NCI-H510A (cell line): ENCODE results near the gene AKAP6.
A peak's percentile ranks its signal among the peaks of the same experiment; 100 is the strongest.

Experiments used
- DNase-seq: peaks from one replicate; lab custom pipeline; 2025; lab: John Stamatoyannopoulos, UW

AKAP6 gene

DNA sequence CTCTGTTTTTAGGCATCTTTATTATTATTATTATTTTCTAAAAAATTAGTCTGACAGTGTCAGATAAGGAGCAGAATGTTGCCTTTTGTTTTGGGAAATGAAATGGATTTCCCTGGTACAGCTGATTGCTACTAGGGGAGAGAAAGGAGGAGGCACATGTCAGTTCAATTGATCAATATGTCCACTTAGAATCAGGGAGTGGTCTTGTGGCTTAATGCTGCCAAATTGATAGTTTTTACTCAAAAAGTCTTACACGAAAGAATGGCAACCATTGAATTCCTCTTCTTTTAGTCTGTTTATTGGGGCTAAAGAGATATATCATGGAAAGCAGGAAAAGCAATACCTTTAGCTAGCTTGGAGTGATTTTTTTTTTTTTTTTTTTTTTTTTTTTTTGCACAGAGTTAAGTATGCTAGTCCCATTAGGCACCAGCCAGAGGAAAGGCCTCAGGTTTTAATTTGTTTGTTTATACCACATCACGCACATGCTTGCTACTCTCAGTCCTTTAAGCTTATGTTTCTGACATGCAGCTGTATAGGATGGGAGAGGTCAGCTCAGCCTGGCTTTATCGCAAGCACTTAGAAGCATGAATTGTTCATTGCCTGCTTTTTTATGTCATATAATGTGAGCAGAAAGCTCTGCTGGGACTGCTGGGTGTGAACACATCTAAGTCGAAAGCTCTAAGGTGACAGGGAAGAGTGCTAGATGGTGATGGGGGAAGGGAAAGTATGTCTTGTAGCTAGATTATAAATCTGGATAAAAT is 1.4 kb downstream of the AKAP6 start:
- DNase-seq = no peak

- no peak for DNase-seq
Measured at GRCh38 chr14:32331206-32331605, 2.1 kb downstream of the AKAP6 start.

DNA sequence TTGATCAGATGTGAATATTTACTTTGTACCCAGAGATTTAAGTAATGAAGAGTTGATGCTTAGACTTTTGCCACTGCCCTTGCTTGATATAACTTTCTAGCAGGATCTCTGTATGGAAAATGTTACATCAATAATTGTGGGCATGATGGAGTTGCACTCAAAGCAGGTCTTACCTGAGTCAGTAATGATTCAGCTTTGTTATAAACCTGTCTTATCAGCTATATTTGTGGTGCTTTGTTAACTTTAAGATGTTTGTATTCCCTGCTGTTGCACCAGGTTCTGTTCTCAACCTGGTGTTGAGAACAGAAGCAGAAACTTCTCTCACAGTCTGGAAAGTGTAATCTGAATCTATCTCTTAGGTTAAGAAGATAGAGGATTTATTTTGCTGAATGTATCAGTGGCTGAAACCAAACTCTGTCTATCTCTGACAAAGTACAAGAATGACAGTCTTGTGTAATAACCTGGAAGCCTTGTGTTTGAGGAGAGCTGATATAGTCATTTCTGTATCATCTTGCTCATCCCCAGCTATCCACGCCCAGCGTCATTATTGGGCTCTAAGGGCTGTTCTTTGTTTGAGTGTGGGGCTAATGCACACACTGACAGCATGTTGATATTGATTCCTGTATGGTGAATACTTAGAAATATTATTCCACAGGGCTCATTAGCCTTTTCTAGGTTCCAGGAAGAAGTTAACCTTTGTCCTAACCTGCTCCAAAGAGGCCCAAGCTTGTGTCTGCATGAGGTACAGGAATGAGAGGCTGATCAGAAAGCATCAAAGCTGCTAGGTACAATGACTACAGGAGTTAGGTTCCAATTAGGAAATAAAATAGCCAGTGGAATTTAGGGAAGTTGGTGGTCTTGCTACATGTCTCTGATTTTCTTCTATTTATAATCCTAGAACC is 3.6 kb downstream of the AKAP6 start:
- no peak for DNase-seq

DNA sequence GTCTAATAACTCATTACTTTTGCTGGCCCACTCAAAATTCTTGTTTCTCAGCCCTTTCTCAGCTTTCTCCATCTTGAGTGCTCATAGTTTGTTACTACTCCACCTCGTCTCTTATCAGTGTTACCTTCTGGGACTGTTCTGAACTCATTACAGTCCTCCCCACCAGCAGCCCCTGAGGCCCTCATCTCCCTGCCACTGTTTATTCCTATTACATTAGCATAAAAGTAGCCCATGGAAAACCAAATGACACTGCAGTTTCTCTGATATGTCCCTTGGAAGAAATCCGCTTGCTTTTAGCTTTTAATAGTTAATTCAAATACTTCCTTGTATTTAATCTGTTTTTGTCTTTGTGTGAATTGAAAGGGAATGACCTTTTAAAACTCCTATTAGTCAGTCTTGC is 7.6 kb downstream of the AKAP6 start:
- DNase-seq = no peak

- DNase-seq = no peak
Measured at GRCh38 chr14:32337759-32338158, 8.7 kb downstream of the AKAP6 start.

GRCh38 chr14:32339188-32339587 is 10.1 kb downstream of the AKAP6 start:
- DNase-seq = no peak

DNA sequence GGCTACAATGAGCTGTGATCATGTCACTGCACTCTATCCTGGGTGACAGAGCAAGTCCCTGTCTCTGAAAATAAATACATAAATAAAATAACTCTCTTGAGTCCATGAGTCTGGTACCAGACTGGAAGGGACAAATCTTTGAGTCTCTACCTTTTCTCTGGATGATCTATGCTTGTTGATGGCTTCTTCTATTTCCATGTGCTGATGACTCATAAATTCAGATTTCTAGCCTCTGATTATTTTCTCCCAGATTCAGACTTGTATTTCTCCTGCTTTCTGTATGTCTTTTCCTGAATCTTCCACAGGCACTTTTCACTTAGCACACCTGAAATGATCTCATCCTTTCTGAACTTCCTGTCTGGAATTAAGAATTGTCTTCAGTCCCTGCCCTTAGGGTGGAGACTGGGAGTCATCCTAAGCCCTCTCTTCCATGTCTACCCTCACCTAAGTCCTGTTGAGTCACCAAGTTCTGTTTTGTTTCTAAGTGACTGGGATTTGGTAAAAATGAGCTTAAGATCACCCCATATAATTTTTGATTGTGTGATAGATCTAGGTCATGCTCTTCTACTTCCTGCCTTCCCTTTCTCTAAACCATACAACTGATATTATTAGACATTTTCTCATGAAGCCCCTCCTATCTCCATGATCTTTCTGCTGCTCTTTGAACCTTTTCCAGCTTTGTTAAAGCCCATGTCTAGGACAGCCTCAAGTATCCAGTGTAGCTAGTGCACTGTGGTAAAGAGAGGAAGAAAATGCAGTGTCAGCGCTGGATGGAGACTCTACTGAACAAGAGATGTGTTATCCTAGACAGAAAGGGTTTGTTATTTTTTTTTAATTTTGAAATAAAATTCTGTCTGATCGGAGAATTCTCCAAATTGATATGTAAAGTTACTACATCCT is 13.1 kb downstream of the AKAP6 start:
- DNase-seq = no peak

DNA sequence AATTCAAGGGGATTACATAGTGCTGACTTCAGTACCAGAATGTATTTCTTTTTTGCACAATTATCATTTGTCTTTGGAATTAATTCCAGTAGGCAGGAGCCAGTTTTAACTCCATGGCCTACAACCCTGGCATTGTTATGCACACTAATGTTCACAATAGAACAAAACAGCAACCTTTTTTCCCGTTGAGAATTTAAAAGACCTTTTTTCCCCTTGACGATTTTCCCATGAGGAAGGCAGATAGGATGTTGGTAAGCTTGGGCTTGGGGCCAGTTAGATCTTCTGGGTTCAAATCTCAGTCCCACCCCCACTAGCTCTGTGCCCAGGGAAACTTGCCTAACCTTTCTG is 13.7 kb downstream of the AKAP6 start:
- DNase-seq = no peak

- no peak for DNase-seq
Measured at GRCh38 chr14:32343926-32344430, 14.9 kb downstream of the AKAP6 start.

DNA sequence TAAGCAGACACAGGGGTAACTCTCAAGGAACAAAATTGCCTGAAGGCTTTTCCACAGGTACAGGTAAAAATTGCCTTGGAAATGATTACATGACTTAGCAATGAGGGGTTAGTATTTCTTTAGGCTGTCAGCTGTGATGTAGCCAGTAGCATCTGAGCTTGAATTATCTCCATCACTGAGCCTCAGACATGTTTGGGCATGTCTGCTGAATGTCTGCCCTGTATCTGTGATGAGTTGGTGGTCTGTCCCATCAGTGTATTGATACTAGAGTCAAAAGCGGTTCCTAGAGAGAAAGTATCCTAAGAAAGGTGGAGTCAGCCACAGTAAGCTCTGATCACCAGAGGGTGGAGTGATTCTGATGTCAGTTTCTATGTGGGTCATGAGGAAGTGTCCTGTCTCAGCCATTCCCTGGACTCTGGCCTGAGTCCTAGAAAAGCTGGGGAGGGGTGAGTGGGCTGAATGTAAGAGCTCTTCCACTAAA is 16.3 kb downstream of the AKAP6 start:
- no peak for DNase-seq

- no peak for DNase-seq
Measured at GRCh38 chr14:32349322-32349721, 20.2 kb downstream of the AKAP6 start.

GRCh38 chr14:32350020-32350419 is 20.9 kb downstream of the AKAP6 start:
- no peak for DNase-seq

DNA sequence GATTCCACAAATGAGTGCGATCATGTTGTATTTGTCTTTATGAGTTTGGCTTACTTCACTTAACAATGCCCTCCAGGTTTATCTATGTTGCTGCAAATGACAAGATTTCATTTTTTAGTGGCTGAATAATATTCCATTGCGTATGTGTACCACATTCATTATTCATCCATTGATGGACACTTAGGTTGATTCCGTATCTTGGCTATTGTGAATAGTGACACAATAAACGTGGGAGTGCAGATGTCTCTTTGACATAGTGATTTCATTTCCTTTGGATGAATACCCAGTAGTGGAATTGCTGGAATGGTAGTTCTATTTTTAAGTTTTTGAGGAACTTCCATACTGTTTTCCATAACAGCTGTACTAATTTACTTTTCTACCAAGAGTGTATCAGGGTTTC is 23.5 kb downstream of the AKAP6 start:
- DNase-seq = no peak

DNA sequence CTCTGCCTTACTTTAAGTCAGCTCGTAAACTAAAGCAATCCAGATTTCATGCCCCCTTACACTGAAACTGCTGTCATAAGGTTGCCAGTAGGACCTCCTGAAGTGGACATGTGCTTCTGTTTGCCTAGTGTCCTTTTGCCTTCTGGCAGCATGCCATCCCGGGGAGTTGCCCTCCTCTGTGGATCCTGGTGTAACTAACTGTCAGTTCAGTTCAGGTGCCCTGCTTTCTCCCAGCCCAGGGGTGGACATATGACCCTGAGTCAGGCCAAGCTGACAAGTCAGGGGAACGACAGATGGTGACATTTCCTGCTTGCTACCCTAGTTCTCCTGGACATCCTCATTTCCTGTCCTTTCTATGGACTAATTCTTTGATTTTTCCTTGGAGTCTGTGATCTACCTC is 25.6 kb downstream of the AKAP6 start:
- DNase-seq = peak; percentile 13

- DNase-seq = no peak
Measured at GRCh38 chr14:32358781-32359180, 29.7 kb downstream of the AKAP6 start.

DNA sequence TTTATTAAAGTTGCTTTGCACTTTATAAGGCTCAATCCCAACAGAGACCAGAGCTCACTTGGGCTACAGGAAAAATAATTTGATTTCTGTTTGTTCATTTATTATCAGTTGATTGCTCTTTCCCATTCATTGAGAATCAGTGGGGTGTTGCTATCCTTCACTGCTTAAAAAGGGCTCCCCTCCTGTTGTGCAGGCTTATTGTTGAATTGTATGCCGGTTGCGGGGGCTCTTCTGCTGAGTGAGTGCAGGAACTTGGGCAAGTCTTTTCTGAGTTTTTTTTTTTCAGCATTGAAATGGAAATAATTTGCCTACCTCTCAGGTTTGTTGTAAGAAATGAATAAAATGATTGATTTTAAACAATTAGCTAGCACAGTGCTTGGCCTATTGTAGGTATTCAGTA is 32.6 kb downstream of the AKAP6 start:
- no peak for DNase-seq

- DNase-seq = no peak
Measured at GRCh38 chr14:32363761-32364160, 34.7 kb downstream of the AKAP6 start.

DNA sequence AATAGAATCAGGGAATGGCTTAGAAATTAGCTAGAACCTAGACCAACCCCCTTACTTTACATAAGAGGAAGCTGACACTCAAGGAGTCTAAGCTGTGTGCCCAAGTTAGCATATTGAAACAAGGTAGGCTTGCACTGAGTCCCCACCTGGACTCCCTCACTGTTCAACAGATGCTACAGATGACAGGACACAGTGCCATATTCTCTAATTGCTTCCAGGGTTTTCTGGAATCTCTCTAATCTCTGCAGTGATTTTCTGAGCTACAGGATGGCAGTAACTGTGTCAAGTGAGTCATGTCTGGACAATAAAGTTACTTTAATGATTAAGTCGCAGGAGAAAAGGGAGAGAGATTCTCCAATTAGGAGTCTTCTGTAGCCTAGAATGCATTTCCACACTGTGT is 35.8 kb downstream of the AKAP6 start:
- no peak for DNase-seq

DNA sequence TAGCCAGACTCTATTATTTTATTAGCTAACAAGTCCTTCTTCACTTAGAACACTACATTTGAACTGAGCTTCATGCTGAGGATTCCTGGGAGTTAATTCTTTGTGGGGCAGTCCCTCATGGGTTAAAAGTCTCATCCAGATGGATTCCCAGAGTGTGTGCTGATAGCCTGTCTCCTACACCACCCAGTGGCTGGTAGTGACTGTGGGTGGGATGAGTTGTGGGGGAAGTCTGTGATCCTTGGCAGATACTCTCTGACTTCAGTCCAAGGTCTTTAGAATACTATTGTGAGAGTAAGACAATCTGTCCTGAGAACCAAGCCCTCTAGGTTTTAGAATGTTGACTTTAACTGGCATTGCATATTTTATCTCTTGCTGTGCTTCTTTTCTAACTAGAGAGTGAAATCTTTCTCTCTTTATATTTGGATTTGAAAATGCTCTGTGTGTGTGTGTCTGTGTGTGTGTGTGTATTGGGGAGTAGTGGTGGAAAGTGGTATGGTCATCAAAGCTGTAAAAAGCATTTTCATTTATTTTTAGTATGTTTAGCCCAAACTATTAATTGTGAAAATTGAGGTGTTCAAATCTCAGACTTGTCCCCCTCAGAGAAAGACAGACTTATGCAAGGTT is 37.3 kb downstream of the AKAP6 start:
- no peak for DNase-seq

DNA sequence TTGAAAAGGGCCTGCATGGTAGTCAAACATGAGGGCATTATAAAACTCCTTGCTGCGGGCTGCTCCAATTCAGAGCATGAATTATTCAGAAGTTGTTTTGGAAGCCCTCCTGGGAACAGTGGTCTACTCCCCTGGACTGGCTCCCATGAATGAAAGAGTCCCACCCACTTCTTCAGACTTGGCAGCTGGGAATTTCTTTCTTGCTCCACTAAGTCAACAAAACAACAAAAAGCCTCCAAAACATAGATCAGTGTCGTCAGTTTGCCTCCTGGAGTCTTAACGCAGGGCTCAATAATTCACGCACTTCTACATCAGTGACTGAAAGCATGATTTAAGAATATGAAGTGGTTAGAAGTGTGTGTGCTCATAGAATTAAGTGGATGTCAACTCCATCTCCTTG is 37.9 kb downstream of the AKAP6 start:
- DNase-seq = no peak

DNA sequence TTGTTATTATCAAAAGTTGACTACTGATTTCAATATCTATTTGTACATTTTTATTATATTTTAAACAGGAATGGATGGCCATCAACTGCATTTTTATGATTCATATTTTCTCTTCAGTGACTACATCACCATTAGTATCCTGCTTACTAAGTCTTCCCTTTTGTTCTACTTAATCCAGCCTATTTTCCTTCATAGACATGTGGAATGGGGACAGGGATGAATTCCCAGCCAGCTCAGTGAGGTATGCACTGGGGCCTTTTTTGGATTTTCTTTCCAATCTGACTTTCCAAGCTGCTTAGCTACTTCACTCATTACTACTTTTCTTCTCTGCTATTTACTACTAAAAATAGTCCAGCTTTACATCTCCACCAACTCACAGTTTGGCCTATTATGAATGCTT is 38.4 kb downstream of the AKAP6 start:
- DNase-seq = no peak

DNA sequence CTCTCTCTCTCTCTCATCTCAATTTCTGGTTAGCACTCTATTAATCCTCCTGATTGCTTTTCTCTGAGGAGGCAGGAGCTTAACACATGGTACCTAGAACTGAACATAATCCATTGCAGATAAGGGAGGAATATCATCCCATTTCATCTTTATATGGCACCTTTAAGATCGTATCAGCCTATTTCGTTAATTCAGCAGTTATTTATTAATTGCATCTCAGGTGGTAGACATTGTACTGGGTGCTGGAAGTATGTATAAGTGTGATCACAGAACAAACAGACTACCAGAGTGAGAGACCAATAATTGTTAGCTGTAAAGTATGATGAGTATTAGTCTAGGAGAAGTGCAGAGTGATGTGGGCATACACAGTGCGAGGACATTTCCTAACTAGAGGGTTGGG is 39.0 kb downstream of the AKAP6 start:
- no peak for DNase-seq
